HG02623 (cell line): ENCODE data around the gene RSBN1L.

ENCODE experiments used
- ATAC-seq: cut with Tn5 transposase; IDR thresholded peaks from one replicate; pipeline ENCODE4 v1.9.1; 2021; ENCODE audit warnings: moderate library complexity; ENCODE audit not compliant: unreplicated experiment

Gene RSBN1L

GRCh38 chr7:77727936-77728701, 31.9 kb downstream of the RSBN1L start:
- ATAC-seq: no peak

- no peak for ATAC-seq
Observed at GRCh38 chr7:77729574-77730348, 33.5 kb downstream of the RSBN1L start.

- no peak for ATAC-seq
Observed at GRCh38 chr7:77731716-77732115, 35.5 kb downstream of the RSBN1L start.

DNA sequence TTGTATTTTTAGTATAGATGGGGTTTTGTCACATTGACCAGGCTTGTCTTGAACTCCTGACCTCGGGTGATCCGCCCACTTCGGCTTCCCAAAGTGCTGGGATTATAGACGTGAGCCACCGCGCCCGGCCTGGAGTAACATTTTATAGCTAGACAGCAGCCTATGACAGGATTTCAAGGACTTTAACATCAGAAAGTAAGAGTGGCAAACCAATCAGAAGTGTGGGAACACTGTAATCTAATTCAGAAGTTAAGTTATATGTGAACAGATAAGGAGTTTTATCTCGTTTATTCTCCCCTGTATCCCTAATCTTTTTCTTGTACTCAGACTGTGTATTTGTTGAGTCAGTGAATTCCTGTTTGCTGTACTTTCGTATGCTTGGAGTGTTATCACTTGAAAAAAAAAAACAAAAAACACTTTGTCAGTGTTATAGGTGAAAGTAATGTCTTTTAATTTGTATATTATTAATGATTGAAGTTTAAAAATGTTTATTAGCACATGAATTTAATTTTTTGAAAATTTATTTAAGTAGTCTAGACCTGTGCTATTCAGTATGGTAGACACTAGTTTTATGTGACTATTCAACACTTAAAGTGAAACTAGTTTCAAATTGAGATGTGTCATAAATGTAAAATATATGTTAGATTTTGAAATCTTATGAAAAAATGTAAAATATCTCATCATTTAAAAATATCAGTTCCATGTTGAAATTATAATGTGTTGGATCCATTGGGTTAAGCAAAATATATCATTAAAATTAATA, 38.6 kb downstream of the RSBN1L start:
- ATAC-seq: no peak

DNA sequence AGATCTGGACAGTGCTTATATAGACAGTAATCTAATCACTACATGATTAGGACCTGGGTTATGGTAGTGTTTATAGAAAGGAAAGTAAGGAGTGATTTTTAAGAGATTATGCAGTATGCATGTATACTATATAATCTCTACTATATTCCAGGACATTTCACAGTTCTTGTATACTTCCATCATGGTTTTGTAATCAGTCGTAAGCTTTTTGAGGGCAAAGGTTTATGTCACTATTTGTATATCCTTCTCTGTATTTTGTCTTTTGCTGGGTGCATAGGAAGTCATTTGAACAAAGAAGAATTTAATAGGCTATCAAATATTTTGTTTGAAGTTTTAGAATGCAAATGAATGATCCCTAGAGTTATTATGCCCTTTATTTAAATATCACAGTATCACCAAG, 39.2 kb downstream of the RSBN1L start:
- no peak for ATAC-seq

- ATAC-seq: no peak
Observed at GRCh38 chr7:77736991-77737390, 40.7 kb downstream of the RSBN1L start.

- no peak for ATAC-seq
Observed at GRCh38 chr7:77738382-77738781, 42.1 kb downstream of the RSBN1L start.

DNA sequence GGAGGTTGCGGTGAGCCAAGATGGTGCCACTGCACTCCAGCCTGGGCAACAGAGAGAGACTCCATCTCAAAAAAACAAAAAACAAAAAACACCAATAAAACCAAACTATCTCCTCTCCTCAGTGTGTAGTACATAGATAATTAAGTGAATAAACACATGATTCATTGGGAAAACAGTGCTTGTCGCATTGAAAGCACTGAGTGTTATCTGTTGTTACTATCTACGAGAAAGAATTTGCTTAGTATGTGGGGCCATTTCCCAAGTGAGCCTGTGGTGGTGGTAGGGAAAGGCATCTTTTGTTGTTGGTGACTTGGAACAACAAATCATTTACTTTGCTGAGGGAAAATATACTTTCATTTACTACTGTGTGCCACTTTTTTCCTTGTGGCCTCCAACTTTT, 42.6 kb downstream of the RSBN1L start:
- no peak for ATAC-seq

GRCh38 chr7:77740257-77740656, 44.0 kb downstream of the RSBN1L start:
- no peak for ATAC-seq

GRCh38 chr7:77743518-77743917, 47.3 kb downstream of the RSBN1L start:
- ATAC-seq: no peak

- ATAC-seq: no peak
Observed at GRCh38 chr7:77745746-77746145, 49.5 kb downstream of the RSBN1L start.

DNA sequence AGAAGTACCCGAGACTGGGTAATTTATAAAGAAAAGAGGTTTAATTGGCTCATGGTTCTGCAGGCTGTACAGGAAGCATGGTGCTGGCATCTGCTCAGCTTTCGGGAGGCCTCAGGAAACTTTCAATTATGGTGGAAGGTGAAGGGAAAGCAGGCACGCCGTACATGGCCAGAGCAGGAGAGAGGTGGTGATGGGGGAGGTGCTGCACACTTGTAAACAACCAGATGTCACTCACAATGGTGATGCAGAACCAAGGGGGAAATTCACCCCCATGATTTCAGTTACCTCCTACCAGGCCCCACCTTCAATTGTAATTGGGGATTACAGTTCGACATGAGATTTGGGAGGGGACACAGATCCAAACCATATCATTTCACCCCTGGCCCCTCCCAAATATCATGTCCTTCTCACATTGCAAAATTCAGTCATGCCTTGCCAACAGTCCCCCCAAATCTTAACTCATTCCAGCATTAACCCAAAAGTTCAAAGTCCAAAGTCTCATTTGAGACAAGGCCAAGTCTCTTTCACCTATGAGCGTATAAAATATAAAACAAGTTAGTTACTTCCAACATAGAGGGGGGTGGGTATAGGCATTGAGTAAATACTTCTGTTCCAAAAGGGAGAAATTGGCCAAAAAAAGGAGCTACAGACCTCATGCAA, 50.0 kb downstream of the RSBN1L start:
- no peak for ATAC-seq

DNA sequence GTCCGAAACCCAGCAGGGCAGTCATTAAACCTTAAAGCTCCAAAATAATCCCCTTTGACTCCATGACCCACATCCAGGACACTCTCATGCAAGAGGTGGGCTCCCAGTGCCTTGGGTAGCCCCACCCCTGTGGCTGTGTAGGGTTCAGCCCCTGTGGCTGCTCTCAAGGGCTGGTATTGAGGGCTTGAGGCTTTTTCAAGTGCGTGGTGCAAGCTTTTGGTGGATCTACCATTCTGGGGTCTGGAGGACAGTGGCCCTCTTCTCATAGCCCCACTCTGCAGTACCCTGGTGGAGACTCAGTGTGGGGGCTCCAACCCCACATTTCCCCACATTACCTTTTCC, 50.5 kb downstream of the RSBN1L start:
- no peak for ATAC-seq

GRCh38 chr7:77747178-77747577, 50.9 kb downstream of the RSBN1L start:
- no peak for ATAC-seq

- ATAC-seq: no peak
Observed at GRCh38 chr7:77747718-77748117, 51.5 kb downstream of the RSBN1L start.

- ATAC-seq: no peak
Observed at GRCh38 chr7:77752016-77752415, 55.8 kb downstream of the RSBN1L start.

DNA sequence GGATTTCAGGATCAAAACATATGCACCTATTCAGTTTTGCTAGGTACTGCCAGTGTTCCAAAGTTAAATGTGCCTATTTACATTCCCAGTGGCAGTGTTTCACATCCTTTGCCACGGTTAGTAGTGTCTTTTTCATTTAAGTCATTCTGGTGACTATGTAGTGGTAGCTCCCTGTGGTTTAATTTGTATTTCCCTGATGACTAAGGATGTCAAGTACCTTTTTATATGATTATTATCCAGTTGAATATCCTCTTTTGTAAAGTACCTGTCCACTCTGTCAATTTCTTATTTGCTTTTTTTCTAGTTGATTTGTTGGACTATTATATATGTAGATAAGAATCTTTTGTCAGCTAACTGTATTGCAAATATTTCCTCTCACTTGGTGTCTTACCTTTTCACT, 56.9 kb downstream of the RSBN1L start:
- ATAC-seq: no peak

DNA sequence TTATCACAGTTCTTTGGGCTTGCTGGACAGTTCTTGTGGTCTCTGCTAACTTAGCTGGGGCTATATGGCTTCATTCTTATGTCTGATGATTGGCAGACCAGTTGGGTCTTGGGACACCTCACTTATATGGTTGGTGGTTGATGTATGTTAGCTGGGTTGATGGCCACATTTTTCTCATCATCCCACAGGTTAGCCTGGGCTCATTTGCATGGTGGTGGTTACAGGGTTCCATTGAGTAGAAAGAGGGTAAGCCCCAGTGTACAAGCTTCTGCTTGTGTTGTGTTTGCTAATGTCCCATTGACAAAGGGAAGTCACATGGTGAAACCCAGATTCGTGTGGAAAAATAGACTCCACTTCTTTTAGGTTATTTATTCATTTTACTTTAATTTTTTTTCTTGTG, 61.3 kb downstream of the RSBN1L start:
- ATAC-seq: peak; percentile 92

DNA sequence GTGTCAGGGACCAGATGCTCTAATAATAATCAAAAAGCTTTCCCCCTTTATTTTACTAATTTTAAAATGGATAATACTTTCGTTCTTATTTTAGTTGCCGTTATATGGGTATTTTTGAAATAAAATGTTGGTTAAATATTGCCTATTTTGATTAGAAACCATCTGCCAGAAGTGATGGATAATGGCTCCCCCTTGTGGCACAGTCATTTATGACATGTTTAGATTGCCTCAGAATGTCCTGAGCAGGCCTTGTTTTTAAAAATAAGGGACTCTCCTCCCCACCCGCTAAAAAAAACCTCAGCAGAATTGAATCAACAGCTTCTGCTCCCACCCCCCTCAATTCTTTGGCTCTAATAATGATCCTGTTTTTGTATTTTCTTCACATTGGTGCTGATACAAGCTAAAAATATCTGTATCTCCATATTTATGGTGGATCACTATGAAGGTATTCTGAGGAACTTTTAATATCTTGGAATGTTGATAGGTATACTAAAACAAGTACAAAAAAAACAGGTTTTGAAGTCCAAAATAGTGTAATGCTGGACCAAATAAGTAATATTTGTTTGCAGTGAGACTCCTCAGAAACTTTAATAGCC, 63.1 kb downstream of the RSBN1L start:
- no peak for ATAC-seq

GRCh38 chr7:77760809-77761453, 64.7 kb downstream of the RSBN1L start:
- no peak for ATAC-seq
